LNCaP clone FGC (cell line): ENCODE measurements around the gene CD33.

Source experiments
- DNase-seq: peaks from one replicate; pipeline ENCODE4 v3.0.0-alpha.2; 2011; ENCODE audit warnings: low read depth
- H3K4me3 ChIP-seq: 2 replicates; pipeline ENCODE4 v1.5.1; 2011; ENCODE audit warnings: mild to moderate bottlenecking, low read depth, low read length, control low read depth
- CTCF ChIP-seq: IDR thresholded peaks from 2 replicates; pipeline ENCODE4 v1.5.1; 2012; ENCODE audit warnings: mild to moderate bottlenecking; ENCODE audit not compliant: control insufficient read depth, insufficient read depth; ENCODE audit errors: extremely low read depth

Gene CD33

DNA sequence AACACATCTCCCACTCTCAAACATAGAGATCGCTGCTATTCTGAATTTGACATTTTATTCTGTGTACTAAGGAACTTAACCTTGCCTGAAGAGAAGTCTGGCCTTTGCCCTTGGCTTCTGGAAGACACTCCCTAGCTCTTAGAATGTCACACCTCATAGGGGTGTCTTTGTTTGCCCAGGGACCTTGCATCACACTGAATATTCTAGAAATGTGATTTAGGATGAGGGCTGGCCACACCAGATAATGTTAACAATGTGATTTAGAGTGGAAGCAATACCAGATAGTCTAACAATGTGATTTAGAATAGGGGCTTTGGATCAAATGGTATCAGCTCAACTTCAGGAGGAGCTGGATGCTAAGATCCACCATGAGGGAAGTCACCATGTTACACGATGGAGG is 32.6 kb downstream of the CD33 start:
- no peak overlapping the region for H3K4me3 ChIP-seq
- DNase-seq: no peak
- TF ChIP-seq CTCF: no peak

- no peak for DNase-seq
- H3K4me3 ChIP-seq: no peak overlapping the region
- TF ChIP-seq CTCF: no peak
Measured at GRCh38 chr19:51258165-51259160, 33.6 kb downstream of the CD33 start.

GRCh38 chr19:51259348-51260245 is 34.7 kb downstream of the CD33 start:
- DNase-seq: peak; percentile 27
- no peak overlapping the region for H3K4me3 ChIP-seq
- TF ChIP-seq CTCF: peak; percentile 97

- H3K4me3 ChIP-seq: no peak overlapping the region
- DNase-seq: no peak
- no peak for TF ChIP-seq CTCF
Measured at GRCh38 chr19:51263808-51264207, 38.9 kb downstream of the CD33 start.

DNA sequence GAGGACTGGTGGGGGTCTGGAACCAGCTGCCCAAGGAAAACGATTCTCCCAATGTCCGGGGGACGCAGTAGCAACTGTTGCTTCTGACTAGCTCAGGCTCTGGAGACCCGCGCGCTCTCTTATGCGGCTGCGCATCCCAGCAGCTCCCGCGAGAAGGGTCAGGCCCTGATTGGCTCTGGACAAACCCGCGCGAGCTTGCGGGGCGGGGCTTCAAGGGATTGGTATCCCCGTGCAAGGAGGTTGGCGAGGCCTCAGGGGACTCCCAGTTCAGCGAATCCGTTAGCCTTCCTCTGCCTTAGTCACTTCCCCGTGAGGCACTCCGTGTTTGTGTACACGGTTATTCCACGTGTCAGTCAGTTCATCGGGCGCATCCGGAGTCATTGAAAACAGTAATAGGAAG is 46.2 kb downstream of the CD33 start:
- no peak overlapping the region for H3K4me3 ChIP-seq
- DNase-seq: no peak
- TF ChIP-seq CTCF: no peak

DNA sequence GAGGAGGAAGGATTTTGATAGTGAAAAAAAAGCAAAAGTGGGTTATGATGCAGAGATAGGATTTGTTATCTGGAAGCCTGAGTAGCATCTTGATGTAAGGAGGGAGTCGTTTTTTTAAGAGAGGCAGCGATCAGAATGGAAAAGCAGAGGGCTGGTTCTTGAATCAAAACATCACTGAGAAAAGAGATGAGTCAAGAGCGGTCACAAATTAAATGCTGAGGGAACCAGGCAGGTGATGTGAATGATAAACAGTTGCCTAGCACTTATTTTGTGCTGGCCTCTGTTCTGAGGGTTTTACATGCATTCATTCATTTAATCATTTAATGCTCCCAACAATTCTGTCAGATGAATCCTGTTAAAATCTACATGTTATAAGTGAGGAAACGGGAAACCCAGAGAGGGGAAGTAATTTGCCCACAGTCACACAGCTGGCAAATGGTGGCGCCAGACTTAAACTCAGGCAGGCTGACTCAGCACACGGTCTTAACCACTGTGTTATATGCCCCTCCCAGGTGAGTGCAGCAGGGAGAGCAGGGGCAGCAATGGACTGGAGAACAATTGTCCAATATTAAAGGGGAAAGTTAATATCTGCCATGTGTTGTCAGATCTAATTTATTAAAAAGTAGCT is 47.4 kb downstream of the CD33 start:
- no peak for DNase-seq

More for the DNA sequence above, 47.4 kb downstream of the CD33 start:
- TF ChIP-seq CTCF: no peak
- H3K4me3 ChIP-seq: no peak overlapping the region
